ENCODE results near the gene BCKDHA.

BCKDHA gene

DNA sequence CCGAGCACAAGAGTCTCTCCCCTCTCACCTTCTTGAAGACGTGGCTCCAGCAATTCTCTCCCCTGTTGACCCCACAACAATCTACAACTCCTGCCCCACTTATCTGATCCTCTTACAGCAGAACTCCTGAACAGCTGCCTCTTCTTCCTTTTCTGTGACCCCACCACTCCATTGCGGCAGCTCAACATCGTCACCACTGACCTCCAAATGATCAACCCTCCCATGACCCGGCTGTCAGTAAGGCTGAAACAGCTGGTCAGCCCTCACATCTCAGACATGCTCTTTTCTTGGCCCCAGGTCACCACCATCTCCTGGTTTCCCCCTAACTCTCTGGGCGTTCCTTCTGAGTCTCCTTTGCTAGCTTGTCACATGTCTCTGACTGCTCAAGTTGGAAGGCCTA lies 2.3 kb upstream of the BCKDHA start:
- TF ChIP-seq, protein P1, sequence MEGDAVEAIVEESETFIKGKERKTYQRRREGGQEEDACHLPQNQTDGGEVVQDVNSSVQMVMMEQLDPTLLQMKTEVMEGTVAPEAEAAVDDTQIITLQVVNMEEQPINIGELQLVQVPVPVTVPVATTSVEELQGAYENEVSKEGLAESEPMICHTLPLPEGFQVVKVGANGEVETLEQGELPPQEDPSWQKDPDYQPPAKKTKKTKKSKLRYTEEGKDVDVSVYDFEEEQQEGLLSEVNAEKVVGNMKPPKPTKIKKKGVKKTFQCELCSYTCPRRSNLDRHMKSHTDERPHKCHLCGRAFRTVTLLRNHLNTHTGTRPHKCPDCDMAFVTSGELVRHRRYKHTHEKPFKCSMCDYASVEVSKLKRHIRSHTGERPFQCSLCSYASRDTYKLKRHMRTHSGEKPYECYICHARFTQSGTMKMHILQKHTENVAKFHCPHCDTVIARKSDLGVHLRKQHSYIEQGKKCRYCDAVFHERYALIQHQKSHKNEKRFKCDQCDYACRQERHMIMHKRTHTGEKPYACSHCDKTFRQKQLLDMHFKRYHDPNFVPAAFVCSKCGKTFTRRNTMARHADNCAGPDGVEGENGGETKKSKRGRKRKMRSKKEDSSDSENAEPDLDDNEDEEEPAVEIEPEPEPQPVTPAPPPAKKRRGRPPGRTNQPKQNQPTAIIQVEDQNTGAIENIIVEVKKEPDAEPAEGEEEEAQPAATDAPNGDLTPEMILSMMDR (IDR thresholded peaks at IDR 0.05; ENCODE audit: low read depth, low read length, missing control alignments): no peak

DNA sequence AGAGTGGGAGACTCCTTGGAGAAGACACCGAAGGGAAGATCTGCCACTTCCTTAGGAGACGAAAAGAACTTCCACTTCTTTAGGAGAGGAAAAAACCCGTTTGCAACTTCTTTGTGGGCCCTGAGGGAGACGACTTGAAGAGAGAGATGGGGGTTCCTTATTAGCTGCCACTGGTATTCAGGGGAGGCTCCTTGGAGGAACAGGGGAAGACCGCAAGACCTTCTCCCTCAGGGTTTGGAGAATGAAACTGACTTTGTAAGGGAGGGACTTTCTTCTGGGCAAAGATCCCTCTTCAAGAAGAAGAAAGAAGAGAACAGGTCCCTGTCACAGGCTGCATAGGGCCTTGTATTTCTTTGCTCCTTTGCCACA lies 416 bp downstream of the BCKDHA start:
- H3K4me3 ChIP-seq (replicated peaks; ENCODE audit: low read depth, low read length): peak overlapping the region; percentile 97
- DNase-seq (ENCODE audit: extremely low read depth, low read depth): no peak
- TF ChIP-seq, protein P1 (IDR thresholded peaks at IDR 0.05; ENCODE audit: low read depth, low read length, missing control alignments): no peak

More for the DNA sequence above, 2.3 kb upstream of the BCKDHA start:
- peak overlapping the region; percentile 97 for H3K4me3 ChIP-seq (replicated peaks; ENCODE audit: low read depth, low read length)
- no peak for DNase-seq (ENCODE audit: extremely low read depth, low read depth)

DNA sequence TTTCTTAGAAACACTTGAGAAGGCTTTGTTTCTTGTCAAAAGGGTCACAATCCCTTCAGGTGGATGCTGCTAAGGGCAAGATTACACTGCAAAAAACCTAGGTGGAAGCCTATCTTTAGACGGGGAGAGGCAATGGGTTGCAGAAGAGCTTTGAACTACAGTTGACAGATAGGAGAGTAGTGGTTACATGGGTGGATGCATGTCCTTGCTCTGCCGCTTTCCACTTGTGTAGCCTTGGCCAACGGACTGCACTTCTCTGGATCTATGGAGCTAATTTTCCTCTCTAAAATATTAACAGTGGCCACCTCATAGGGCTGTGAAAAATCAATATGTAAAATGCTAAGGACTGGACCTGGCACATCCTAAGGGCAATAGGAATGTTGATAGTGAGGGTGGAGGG lies 980 bp downstream of the BCKDHA start:
- DNase-seq (ENCODE audit: extremely low read depth, low read depth): no peak
- TF ChIP-seq, protein P1 (IDR thresholded peaks at IDR 0.05; ENCODE audit: low read depth, low read length, missing control alignments): no peak
- peak overlapping the region; percentile 97 for H3K4me3 ChIP-seq (replicated peaks; ENCODE audit: low read depth, low read length)

DNA sequence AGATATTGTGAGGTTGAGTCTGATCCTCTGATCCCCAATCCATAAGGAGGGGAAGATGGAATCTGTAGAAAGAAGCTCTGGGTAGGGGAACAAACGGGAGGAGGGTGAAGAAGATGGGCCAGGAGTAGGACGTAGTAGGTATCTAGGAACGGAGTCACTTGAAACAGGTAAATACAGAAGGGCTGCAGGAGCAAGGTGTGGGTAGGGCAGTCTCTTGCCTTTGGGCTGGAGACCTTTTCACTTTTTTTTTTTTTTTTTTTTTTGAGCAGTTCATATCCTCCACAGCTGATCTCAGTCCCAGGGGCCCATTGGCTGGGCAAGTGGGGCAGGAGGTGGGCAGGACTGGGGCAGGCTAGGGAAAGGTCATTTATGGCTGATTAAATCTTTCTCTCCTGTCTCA lies 1.5 kb downstream of the BCKDHA start:
- peak overlapping the region; percentile 97 for H3K4me3 ChIP-seq (replicated peaks; ENCODE audit: low read depth, low read length)
- TF ChIP-seq, protein P1 (IDR thresholded peaks at IDR 0.05; ENCODE audit: low read depth, low read length, missing control alignments): no peak
- DNase-seq (ENCODE audit: extremely low read depth, low read depth): no peak

DNA sequence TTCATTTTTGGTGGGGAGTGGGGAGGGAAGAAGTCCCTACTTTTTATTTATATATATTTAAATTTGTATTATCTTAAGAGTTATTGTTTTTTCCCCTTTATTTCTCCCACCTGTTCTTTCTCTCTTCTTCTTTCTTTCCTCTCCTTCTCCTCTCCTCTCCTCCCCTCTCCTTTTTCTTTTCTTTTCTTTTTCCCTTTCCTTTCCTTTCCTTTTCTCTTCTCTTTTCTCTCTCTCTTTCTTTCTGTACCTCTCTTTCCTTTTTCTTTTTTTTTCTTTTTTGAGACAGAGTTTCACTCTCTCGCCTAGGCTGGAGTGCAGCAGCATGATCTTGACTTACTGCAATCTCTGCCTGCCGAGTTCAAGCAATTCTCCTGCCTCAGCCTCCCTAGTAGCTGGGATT lies 1.9 kb downstream of the BCKDHA start:
- H3K4me3 ChIP-seq (replicated peaks; ENCODE audit: low read depth, low read length): no peak overlapping the region
- TF ChIP-seq, protein P1 (IDR thresholded peaks at IDR 0.05; ENCODE audit: low read depth, low read length, missing control alignments): no peak
- no peak for DNase-seq (ENCODE audit: extremely low read depth, low read depth)

DNA sequence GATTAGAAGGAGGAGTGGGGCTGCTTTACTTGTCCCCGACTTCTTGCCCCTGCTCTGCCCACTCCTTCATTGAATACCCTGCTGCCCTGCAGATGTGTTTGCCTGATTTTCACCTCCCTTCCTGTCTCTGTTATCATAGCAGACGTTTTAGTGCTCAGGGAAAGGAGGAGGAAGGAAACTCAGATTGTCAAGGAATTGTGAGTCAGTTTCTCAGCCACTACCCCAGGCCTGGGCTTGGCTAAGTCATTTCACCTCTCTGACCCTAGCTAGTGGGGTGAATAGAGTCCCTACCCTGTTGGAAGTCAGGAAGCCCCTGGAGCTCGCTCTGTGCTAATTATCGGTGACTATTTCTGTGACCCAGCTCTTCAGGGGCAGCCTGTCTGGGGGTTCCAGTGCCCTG lies 3.9 kb downstream of the BCKDHA start:
- H3K4me3 ChIP-seq (replicated peaks; ENCODE audit: low read depth, low read length): no peak overlapping the region
- TF ChIP-seq, protein P1 (IDR thresholded peaks at IDR 0.05; ENCODE audit: low read depth, low read length, missing control alignments): no peak
- no peak for DNase-seq (ENCODE audit: extremely low read depth, low read depth)

DNA sequence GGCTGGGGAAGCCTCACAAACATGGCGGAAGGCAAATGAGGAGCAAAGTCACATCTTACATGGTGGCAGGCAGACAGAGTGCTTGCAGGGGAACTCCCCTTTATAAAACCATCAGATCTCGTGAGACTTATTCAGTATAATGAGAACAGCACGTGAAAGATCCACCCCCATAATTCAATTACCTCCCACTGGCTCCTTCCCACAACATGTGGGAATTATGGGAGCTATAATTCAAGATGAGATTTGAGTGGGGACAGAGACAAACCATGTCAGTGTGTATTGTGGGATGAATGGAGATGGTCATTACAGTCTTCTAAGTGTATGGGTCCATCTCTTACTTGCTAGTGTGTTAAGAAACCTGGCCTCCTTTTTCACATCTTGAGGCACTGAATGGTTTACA lies 4.4 kb downstream of the BCKDHA start:
- no peak for DNase-seq (ENCODE audit: extremely low read depth, low read depth)
- no peak overlapping the region for H3K4me3 ChIP-seq (replicated peaks; ENCODE audit: low read depth, low read length)
- TF ChIP-seq, protein P1 (IDR thresholded peaks at IDR 0.05; ENCODE audit: low read depth, low read length, missing control alignments): no peak
